HG03103 (cell line): Measurements from ENCODE around the gene TUBA1C.

ENCODE experiments used
- ATAC-seq: cut with Tn5 transposase; IDR thresholded peaks from one replicate; pipeline ENCODE4 v1.9.1; 2021; ENCODE audit warnings: low read depth; ENCODE audit not compliant: unreplicated experiment

The TUBA1C gene

DNA sequence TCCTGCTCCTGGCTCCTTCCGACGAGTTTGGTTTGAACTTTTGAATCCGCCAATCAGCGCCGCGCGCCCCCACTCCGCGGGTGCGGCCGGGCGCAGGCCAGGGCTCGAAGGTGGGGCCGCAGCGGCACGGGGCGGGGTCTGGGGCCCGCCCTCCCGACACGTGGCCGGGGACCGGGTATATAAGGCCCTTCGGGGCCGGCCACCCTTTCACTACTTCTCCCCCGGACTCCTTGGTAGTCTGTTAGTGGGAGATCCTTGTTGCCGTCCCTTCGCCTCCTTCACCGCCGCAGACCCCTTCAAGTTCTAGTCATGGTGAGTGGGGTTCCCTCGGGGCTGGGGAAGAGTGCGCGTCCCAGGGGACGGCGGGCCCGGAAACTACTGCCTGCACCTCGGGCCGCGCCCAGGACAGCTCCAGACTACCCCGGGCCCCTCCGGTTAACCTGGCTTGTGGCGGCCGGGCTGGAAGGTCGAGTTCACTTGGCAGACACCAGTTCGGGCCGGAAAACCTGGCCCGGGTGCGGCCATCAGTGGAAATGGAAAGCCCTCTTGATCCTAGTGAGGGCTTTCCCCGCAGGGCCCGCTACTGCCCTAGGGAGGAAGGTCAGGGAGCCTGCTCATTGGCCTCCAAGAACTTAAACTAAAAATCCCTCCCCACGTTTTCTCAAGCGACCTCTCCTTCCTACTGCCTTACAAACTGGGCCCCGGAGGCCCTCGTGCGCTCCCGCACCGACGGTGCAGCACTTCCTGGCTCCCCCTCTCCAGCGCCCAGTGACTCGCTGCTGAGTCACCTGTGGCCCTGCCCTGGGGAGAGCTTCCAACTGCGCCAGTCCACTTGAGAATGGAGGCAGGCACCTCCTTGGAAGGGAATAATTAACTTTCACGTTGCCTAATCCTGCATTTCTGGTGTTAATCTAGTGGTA is at the start of gene TUBA1C:
TUBA1C (plus strand) TSS at position 210 of the 920 bp plus-strand sequence; CDS start at position 310, 100 bp downstream.
- ATAC-seq, result peak; percentile 80

DNA sequence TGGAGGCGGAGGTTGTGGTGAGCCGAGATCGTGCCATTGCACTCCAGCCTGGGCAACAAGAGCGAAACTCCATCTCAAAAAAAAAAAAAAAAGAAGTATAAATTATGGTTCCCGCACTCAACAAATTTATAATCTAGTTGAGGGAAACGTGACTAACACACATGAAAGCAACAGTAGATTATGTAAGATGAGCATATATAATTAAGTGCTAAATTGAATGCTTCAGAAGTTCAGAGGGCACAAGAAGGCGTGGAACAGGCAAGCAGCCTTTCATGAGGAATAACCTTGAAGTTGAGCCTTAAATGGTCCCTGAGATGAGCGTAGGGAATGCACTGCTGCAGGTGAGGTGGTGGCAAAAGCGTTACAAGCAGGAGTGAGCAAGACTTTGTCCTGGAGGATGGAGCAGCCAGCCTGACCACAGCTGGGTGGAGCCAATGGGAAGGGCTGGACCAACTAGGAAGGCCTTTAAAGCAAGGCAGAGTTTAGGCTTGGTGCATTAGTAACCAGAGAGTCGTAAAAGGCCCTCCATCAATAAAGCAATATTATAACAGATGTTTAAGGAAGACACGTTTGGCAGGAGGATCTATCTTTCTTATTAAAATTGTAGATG is 45.4 kb upstream of the TUBA1C start:
- ATAC-seq, result no peak

DNA sequence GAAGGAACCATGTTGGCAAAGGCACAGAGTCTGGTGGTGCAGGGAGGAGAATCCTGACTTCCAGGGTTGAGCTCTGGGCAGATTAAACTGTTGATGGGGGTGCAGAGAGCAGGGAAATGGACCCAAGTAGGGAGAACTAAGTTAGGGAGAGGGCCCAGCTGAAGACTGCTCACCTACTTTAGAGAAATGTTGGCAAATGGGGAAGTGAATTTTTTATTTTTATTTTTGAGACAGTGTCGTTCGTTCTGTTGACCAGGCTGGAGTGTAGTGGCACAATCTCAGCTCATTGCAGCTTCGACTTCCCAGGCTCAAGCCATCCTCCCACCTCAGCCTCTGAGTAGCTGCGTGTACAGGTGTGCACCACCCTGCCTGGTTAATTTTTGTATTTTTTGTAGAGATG is 43.9 kb upstream of the TUBA1C start:
- ATAC-seq, result no peak

DNA sequence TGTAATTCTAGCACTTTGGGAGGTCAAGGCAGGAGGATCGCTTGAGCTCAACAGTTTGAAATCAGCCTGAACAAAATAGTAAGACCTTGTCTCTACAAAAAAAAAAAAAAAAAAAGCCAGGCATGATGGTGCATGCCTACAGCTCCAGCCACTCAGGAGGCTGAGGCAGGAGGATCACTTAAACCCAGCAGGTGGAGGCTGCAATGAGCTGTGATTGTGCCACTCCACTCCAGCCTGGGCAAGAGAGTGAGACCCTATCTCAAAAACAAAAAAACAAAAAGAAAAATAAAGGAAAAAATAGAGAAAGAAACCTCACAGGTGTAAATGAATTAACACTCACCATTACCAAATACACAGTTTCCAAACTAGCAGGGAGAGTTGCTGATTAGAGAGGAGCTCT is 41.8 kb upstream of the TUBA1C start:
- ATAC-seq, result no peak

DNA sequence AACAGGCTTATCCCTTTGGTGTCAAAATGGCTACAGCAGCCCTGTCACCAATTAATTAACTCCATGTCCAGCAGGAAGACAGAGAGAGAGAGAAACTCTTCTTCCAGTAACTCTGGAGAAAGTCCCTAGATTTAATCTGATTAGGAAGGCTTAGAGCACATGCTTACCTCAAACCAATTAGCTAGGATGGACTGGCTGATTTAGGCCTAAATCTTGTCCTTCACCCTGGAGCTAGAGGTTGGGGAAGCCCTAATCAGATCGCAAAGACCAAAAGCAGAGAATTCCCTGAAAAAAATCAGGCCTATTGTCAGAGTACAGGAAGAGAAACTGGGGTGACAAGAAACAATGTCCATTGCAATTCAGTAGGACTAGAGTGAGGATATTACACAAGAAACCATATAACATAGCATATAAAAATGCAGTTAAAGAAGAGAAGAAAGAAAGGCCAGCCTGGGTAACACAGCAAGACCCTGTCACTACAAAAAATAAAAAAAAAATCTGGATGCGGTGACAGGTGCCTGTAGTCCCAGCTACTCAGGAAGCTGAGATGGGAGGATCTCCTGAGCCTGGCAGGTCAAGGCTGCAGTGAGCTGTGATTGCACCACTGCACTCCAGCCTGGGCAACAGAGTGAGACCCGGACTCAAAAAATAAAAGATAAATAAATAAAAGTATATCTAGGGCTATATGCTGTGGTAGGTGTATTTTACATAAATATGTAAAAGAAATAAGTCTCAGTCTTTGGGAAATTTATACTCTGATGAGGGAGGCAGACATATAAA is 41.1 kb upstream of the TUBA1C start:
- ATAC-seq, result no peak

DNA sequence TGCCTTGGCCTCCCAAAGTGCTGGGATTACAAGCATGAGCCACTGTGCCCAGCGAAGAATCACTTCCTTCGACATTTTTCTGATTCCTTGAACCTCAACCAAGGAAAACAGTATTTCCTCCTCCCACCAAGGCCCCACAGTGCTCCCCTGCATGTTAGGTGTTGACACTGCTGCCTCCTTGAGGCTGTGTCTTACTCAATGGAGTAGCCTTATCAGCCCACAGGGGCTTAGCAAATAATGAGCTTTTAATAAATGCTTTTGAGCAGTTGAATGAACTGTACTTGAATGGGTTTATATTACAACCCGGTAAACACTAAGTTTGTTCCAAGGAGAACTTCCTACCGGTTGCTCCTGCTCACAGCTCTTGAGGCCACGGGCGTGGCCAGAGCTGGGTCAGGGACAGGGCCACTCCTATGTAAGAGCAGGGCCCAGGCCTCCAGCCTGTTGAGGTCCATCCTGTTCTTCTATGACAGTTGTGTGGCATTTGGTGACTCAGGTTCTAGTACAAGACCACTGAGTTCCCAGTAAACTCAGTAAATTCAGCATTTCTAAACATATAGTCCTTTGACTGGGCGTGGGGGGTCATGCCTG is 39.2 kb upstream of the TUBA1C start:
- no peak for ATAC-seq

DNA sequence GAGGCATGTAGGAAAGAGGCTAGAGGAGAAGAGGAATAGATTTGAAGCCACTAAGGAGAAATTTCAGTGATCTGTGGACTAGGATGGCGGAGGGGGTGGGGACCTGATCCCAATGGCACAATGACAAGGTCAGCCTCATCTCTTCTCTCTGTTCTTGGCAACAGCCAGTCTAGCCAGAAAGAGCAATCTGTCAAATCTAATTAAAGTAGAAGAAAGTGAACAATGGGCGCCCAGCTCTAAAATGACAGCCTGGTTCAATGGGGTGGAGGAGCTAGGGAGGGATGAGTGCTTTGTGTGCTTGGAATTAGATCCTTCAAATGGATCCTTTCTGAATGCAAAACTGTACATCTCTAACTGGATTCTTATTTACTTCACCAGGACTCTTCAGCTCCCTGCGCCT is 37.2 kb upstream of the TUBA1C start:
- no peak for ATAC-seq

DNA sequence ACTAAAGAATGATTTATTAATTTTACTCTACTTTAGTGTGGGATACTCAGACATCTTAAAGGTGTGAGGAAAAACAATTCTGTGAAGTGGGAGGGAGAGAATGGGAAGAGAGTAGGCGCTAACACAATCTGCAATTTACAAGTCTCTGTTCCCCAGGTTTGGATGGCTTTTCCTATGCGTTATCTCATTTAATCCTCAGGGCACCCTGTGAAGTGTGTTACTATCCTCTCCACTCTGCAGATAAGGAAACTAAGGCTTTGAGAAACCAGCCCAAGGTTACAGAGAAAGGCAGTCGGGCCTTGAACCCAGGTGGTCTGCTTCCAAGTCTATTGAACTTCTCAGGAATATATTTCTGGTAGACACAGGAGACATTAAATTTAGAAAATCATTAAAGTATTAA is 36.2 kb upstream of the TUBA1C start:
- no peak for ATAC-seq

DNA sequence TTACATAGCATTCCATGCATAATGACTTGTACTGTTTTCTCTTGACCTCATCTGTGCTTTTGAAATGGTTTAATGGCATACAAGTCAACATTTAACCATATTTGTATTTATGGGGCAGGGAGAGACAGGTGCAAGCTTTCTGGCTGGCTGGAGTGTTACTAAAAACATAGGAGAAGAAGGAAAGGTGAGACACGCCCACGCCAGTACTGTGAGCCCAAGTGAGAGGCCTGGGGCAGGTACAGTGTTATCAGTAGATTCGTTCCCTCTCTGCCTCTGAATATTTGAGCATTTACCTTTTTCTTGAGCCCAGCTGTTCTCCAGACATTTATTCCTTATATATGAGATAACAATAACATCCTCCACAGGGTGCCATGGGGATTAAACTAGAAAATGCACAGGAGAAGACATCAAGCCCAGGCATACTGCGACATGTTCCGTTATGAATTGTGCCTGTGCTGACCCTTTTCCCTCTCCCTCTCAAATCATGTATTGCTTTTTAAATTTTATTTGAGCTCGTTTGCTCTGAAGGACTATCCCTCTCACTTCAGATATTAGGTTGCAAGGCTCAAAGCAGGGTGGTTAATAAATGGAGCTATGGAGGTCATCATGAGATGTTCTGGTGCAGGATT is 34.6 kb upstream of the TUBA1C start:
- ATAC-seq, result no peak

DNA sequence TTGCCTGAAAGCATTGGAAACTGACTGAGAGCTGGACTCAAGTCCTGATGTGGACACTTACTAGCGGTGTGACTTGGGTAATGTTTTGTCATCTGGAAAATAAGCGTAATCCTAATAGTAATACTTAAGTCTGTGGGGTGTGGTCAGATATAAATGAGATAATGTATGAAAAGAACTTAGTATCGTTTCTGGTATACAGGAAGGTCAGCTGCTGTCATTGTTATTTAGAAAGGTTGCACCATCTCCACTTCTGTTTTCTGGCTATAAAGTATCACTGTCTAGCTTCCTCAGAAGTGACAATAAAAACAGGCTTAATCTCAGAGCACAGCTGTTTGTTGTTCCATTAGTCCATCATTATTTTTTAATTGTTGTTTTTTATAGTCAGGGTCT is 34.1 kb upstream of the TUBA1C start:
- no peak for ATAC-seq

DNA sequence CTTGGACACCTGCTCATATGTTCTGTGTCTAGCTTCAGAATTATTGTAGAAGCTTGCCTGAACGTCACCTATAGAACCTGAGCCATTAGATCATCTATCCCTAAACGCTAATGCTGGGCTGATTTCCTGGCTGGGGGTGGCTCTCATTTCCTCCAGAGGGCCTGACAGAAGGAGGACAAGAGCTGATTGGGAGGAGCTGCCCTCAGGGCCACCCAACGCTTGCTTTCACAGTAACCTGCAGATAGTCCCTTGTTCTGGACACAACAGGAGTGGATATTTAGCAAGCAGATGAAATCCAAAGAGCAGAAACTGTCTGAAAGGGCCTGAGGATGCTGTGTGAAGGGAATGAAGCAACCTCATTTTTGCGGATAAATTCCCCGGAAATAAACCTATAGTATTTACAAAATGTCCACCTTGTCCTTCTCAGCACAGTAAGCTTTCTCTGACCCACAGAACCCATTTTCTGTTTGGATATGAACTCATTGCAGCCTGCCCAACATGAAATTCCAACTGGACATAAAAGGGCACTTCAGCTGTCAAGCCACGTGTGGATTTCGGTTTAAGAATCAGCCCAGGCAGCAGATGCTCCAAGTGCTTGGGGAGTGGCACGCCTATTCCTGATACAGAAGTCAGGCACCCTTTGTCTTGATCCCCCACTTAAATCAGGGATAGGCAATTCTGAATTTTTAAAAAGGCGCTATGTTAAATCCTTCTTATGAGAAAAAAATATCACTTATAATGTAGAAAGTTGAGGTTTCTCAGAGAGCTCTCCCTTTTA is 32.8 kb upstream of the TUBA1C start:
- ATAC-seq, result no peak

DNA sequence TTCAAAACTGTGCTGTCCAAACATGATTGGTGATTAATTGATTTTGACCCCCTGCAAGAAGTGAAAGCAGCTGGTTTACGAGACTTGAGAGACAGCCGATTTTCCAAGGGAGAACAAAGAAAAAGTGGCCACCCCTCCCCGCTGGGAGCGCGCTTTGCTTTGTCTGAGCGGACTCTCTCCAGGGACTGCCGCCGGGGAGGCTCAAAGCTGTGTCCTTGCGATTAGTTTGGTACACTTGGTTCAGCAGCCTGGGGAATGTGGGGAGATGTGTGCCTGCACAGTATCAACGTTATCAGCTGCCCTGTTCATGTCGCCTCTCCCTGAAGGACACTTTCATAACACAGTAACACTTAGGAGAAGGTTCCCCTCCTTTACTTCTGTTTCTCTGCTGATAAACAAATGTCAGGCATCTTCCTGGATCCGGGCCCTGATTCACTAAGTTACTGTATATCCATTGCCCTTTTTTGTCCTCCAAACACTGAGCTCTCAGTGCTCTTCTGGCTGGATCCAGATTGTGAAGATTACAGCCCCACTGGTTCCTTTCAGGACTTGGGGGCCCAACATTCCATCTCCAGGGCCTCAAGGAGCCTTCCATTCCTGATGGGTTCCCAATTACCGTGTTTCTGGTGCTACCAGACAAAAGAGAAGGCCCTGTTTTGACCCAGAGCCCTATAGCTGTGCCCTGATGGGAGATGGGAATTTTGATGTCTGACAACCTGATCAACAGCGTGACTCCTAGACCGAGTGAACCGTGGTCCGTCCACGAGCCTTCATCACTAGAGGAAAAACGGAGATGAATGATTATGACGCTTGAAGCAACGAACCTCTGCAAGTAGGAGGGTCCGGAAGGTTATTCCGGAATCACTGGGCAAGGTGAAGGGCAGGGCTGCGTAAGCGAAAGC is 31.7 kb upstream of the TUBA1C start:
- no peak for ATAC-seq

DNA sequence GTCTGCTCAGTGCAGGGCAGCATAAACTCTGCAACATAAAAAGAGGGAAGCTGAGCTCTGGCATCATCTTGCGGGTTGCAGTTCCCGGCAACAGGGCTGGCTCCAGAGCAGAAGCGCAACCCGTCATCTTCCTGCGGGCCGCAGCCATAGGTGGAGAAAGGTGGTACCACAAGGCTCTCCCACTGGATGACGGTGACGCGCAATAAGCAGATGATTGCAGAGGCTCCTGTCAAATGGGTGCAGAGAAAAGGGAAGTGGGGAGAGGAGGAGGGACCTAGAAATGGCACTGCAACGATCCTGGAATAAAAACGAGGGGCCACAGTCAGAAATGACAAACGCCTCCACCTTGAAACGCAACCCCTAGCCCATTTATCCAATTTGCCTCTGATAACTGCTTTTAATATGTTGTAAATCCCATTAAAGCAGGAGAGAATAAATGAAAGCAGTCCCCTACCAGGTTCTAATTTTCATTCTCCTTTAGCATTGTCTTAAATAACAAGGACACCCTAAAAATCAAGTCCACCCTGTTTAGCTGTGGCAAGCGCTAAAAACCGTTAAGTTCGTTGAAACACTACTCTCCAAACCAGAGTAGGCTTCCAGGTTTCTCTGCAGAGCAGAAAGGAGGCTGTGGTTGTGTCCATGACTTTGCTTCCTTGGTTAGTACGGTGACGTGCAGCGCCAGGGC is 30.9 kb upstream of the TUBA1C start:
- no peak for ATAC-seq

DNA sequence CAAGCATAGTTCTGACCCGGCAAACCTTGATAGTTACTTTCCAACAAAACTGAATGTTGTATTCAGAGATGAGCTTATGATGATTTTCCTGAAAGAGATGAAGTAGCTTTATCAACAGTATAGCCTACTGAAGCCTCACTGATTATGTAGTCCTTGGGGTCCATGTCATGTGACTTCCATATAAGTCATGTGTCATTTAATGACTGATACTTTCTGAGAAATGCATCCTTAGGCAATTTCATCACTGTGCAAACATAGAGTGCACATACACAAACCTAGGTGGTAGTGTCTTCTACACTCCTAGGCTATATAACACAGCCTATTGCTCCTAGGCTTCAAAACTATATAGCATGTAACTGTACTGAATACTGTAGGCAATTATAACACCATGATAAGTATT is 28.5 kb upstream of the TUBA1C start:
- ATAC-seq, result no peak

DNA sequence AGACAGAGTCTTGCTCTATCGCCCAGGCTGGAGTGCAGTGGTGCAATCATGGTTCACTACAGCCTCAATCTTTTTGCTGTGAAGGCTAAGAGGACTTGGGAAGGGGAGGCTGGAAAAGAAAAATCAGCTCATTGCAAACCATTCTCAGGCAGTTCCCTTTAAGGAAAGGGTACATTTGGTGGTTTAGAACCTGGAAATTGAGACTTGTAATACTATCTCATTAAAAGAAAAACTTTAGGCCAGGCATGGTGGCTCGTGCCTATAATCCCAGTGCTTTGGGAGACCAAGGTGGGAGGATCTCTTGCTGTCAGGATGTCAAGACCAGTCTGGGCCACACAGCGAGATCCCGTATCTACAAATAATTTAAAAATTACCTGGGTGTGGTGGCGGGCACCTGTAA is 21.3 kb upstream of the TUBA1C start:
- ATAC-seq, result no peak

DNA sequence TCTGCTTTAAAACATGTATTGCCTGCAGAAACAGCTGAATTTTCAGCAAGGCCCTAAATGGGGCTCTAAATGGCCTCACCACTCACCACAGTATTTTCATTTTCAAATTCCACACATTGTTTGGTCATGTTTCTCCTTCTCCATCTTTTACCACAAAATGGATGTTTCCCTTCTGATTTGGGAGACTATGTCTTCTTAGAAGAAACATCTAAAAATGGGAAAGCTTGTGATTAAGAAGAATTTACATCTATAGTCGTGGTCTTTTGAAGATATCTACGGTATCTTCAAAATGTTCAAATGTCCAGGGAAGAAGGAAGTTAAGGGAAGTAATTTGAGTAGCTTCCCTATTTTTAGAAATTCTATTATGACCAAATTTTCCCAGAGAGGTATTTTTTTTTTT is 20.7 kb upstream of the TUBA1C start:
- no peak for ATAC-seq

DNA sequence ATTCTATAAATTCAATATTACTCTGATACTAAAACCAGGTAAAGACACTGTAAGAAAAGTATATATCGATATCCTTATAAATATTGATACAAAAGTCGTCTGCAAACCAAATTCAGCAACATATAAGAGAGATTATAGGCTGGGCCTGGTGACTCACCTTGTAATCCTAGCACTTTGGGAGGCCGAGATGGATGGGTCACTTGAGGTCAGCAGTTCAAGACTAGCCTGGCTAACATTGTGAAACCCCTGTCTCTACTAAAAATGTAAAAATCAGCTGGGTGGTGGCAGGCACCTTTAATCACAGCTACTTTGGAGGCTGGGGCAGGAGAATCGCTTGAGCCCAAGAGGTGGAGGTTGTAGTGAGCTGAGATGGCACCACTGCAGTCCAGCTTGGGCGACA is 13.5 kb upstream of the TUBA1C start:
- ATAC-seq, result no peak

DNA sequence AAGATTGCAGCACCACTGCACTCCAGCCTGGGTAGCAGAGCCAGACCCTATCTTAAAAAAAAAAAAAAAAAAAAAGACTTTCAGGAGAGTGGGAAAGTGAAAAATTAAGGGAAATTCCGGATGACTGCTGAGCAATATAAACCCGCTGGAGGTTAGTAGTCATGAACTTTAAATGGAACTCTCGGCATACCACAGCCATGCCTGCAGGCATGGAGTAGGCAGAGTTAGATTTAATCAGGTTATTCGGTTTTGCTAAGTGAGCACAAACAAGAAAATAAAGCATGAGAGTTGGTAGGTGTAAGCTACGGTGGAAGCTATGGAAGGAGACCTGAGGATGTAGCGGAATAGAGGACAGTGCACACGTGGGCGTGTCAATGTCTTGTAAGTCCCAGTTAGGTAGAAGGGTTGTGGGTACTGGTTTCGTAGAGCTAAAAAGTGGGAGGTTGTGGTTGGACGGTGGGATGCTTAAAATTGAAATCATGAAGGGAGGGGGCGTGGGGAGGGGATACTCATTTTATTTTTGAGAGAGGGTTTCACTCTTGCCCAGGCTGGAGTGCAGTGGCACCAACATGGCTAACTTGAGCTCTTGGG is 11.8 kb upstream of the TUBA1C start:
- no peak for ATAC-seq
